Endodermal cell (in vitro differentiated cells): Measurements from ENCODE around the gene UMODL1. TPM values are rescaled to one million over a fixed set of nuclear protein-coding genes. Genes with fewer than 3 reads are reported as not detected.

ENCODE experiments used
- DNase-seq: peaks from one replicate; pipeline ENCODE4 v3.0.0-alpha.2; 2017
- H3K27ac ChIP-seq: 2 replicates; pipeline ENCODE4 v1.5.1; 2013; ENCODE audit warnings: mild to moderate bottlenecking, low read depth, low read length, moderate library complexity
- H3K27me3 ChIP-seq: 2 replicates; pipeline ENCODE4 v1.6.1; 2013; ENCODE audit warnings: mild to moderate bottlenecking, low read length, moderate library complexity; ENCODE audit not compliant: insufficient read depth, control insufficient read depth, poor library complexity, severe bottlenecking
- H3K36me3 ChIP-seq: 2 replicates; pipeline ENCODE4 v1.7.0; 2013; ENCODE audit warnings: mild to moderate bottlenecking, low read length, moderate library complexity; ENCODE audit not compliant: control insufficient read depth, insufficient read depth
- H3K4me1 ChIP-seq: one replicate; pipeline ENCODE4 v1.7.0; 2013; ENCODE audit warnings: low read length; ENCODE audit not compliant: control insufficient read depth, insufficient read depth
- H3K4me3 ChIP-seq: 2 replicates; pipeline ENCODE4 v1.5.1; 2013; ENCODE audit warnings: mild to moderate bottlenecking, low read length, moderate library complexity
- H3K9ac ChIP-seq: 2 replicates; pipeline ENCODE4 v1.6.1; 2013; ENCODE audit warnings: mild to moderate bottlenecking, low read length, moderate library complexity; ENCODE audit not compliant: poor library complexity, severe bottlenecking; ENCODE audit errors: extremely low read depth
- H3K9me3 ChIP-seq: 2 replicates; pipeline ENCODE4 v1.6.1; 2013; ENCODE audit warnings: mild to moderate bottlenecking, low read length, moderate library complexity; ENCODE audit not compliant: control insufficient read depth
- H3K27ac Mint-ChIP-seq: 2 replicates; pipeline ENCODE4 v1.8.0; 2020; ENCODE audit warnings: mixed read lengths
- H3K27me3 Mint-ChIP-seq: 2 replicates; pipeline ENCODE4 v1.8.0; 2021; ENCODE audit warnings: mild to moderate bottlenecking, mixed read lengths; ENCODE audit not compliant: insufficient read depth
- H3K36me3 Mint-ChIP-seq: 2 replicates; pipeline ENCODE4 v1.8.0; 2020; ENCODE audit warnings: low read depth, mixed read lengths
- H3K4me1 Mint-ChIP-seq: 2 replicates; pipeline ENCODE4 v1.8.0; 2020; ENCODE audit warnings: mixed read lengths
- H3K4me3 Mint-ChIP-seq: 2 replicates; pipeline ENCODE4 v1.8.0; 2020; ENCODE audit warnings: mild to moderate bottlenecking, moderate library complexity, mixed read lengths
- H3K9me3 Mint-ChIP-seq: 2 replicates; pipeline ENCODE4 v1.8.0; 2020; ENCODE audit warnings: mild to moderate bottlenecking, mixed read lengths
- CTCF ChIP-seq: fragments of 200-600 bp; sonication (generic); conservative IDR thresholded peaks from 2 replicates; pipeline ENCODE4 v1.5.0; 2021; ENCODE audit warnings: antibody characterized with exemption, mild to moderate bottlenecking
- WGBS, 2 experiments: methylation state at CpG; one replicate each; pipeline versions ENCODE4 v1.1.5 to v1.1.7; 2013; ENCODE audit warnings: missing lambda C conversion rate in 2 of 2, mixed read lengths in 1 of 2; ENCODE audit not compliant: insufficient coverage in 1 of 2, insufficient read length in 1 of 2; 5-methylcytosine and 5-hydroxymethylcytosine counted together
- total RNA-seq, 2 donors: library from RNA; stranded (reverse); fragmentation: NEBNext Ultra II Directional in 1 of 2; extraction: Animal tissue kit (Norgen Biotek cat#: 25700) in 1 of 2; gene quantifications; 2 replicates in 1 of 2; 3 replicates in 1 of 2; pipeline ENCODE4 v1.2.1, GENCODE V29; 2021

UMODL1 gene
- total RNA-seq, 2 donors from 2014 or later: 0.24 to 0.49 TPM

GRCh38 chr21:42083361-42083690, 12.2 kb downstream of the UMODL1 start:
- Mint-ChIP-seq H3K9me3 (no peaks in the 10 kb centered on the region), H3K4me1 (peaks cover 16% of the 10 kb centered on the region), H3K27ac (no peak overlapping the region), H3K4me3 (no peak overlapping the region), H3K36me3 (no peaks in the 10 kb centered on the region), H3K27me3 (peaks cover 4% of the 10 kb centered on the region)
- Histone ChIP-seq H3K27me3 (no peaks in the 10 kb centered on the region), H3K9me3 (no peaks in the 10 kb centered on the region), H3K27ac (no peak overlapping the region), H3K4me1 (peaks cover 3% of the 10 kb centered on the region), H3K4me3 (no peak overlapping the region), H3K9ac (no peak overlapping the region), H3K36me3 (no peaks in the 10 kb centered on the region)
- DNase-seq: no peak
- TF ChIP-seq CTCF: no peak
- 93 to 100% methylated on average over 5 to 6 of the region's 6 CpGs for WGBS, 2 experiments

- Mint-ChIP-seq H3K27ac (no peak overlapping the region), H3K4me3 (no peak overlapping the region), H3K27me3 (peaks cover 4% of the 10 kb centered on the region), H3K36me3 (no peaks in the 10 kb centered on the region), H3K9me3 (no peaks in the 10 kb centered on the region), H3K4me1 (peaks cover 14% of the 10 kb centered on the region)
- no peaks in the 10 kb centered on the region for H3K36me3 ChIP-seq
- H3K4me1 ChIP-seq: peaks cover 3% of the 10 kb centered on the region
- 94 to 95% methylated on average over 11 to 12 of the region's 12 CpGs for WGBS, 2 experiments
- H3K27ac ChIP-seq: no peak overlapping the region
- DNase-seq: no peak
- TF ChIP-seq CTCF: no peak
- no peaks in the 10 kb centered on the region for H3K27me3 ChIP-seq
- H3K9me3 ChIP-seq: no peaks in the 10 kb centered on the region
- H3K9ac ChIP-seq: no peak overlapping the region
- H3K4me3 ChIP-seq: no peak overlapping the region
Observed at GRCh38 chr21:42084079-42084478, 13.0 kb downstream of the UMODL1 start.

- Mint-ChIP-seq H3K27me3 (peaks cover 4% of the 10 kb centered on the region), H3K9me3 (no peaks in the 10 kb centered on the region), H3K27ac (no peak overlapping the region), H3K4me1 (peaks cover 9% of the 10 kb centered on the region), H3K36me3 (no peaks in the 10 kb centered on the region), H3K4me3 (no peak overlapping the region)
- TF ChIP-seq CTCF: no peak
- Histone ChIP-seq H3K36me3 (no peaks in the 10 kb centered on the region), H3K4me3 (no peak overlapping the region), H3K4me1 (peaks cover 3% of the 10 kb centered on the region), H3K9me3 (no peaks in the 10 kb centered on the region), H3K27me3 (no peaks in the 10 kb centered on the region), H3K27ac (no peak overlapping the region), H3K9ac (no peak overlapping the region)
- 90 to 98% methylated on average over 6 to 16 of the region's 16 CpGs for WGBS, 2 experiments
- DNase-seq: no peak
Observed at GRCh38 chr21:42085246-42086077, 14.3 kb downstream of the UMODL1 start.
